Stimulated activated CD4-positive, alpha-beta T cell treated with anti-CD3 and anti-CD28 coated beads, Interleukin-4, amount 100 ng/mL, for 4 hours (primary cell): ENCODE data around the gene CDK5.
"Not testable (repeated sequence)": the region's sequence is repeated elsewhere in the genome, so short reads cannot be mapped to it uniquely, and the experiment has no call there.

Experiments used
- DNase-seq, 2 experiments: peaks; one replicate each; pipeline ENCODE4 v3.0.0-alpha.2; 2020

The CDK5 gene

DNA sequence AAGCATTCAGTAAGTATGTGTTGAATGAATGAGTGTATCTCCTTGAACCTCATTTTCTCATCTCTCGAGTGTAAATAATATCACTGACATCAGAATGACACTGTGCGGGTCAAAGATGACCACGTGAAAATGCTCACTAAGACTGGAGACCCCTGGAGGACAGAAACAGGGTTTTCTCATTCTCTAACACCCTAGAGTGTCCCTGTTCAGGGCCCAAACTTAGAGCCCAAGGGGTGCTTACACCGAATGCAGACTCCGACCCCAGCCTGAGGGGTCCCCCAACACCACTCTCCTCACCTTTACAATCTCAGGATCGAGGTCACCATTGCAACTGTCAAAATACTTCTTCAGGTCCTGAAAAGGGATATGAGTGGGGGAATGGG is 1.4 kb downstream of the CDK5 start:
- no peak for DNase-seq

DNA sequence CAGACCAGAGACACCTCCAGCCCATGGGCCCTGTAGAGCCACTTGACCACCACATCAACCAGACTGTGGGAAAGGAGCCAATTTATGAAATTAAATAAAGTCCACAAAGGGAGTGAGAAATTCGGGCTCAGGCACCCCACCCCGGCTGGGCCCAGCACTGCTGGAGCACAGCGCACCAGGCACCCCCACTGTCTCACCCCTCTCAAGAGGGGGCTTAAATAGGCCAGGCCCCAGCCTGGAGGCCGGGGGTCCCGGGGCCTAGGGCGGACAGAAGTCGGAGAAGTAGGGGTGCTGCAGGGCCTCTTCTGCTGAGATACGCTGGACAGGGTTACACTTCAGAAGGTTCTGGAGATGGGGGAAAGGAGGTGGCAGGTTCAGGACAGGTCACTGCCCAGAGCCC is 3.9 kb downstream of the CDK5 start:
- no peak for DNase-seq

DNA sequence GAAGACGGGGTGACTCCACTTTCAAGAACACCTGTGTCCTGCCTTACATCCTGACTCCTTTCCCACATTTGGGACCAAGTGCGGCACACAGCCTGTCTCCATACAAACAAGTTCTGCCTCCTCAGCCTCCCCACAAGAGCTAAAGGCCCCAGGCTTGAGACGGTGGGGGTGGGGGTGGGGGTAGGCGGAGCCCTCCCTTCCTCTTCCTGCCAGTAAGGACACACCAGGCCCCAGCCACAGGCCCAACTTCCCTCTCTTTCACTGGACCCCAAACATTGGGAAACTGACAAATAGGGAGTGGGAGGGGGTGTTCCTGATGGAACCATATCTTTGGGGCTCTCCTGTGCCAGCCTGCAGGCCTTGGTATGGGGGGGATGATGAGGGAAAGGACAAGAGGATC is 4.6 kb downstream of the CDK5 start:
- no peak for DNase-seq

DNA sequence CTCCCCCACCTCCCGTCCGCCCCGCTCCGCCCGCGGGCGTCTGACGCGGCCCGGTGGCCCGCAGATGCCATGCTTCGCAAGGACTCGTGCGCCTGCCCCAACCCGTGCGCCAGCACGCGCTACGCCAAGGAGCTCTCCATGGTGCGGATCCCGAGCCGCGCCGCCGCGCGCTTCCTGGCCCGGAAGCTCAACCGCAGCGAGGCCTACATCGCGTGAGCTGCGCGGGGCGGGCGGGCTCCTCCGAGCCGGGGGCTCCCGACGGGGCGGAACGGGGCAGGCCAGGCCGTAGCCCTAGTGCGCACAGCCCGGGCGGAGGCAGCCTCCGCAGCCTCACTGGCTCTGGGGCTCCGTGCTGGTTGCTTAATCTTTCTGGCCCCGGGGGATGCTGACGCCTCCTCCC is 6.6 kb downstream of the CDK5 start:
- peak; percentile 38 to 52 for DNase-seq

DNA sequence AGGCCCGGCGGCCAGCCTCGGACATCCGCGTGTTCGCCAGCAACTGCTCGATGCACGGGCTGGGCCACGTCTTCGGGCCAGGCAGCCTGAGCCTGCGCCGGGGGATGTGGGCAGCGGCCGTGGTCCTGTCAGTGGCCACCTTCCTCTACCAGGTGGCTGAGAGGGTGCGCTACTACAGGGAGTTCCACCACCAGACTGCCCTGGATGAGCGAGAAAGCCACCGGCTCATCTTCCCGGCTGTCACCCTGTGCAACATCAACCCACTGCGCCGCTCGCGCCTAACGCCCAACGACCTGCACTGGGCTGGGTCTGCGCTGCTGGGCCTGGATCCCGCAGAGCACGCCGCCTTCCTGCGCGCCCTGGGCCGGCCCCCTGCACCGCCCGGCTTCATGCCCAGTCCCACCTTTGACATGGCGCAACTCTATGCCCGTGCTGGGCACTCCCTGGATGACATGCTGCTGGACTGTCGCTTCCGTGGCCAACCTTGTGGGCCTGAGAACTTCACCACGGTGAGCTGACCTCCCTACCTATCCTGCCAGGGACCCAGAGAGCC is 8.7 kb downstream of the CDK5 start:
- no peak for DNase-seq

DNA sequence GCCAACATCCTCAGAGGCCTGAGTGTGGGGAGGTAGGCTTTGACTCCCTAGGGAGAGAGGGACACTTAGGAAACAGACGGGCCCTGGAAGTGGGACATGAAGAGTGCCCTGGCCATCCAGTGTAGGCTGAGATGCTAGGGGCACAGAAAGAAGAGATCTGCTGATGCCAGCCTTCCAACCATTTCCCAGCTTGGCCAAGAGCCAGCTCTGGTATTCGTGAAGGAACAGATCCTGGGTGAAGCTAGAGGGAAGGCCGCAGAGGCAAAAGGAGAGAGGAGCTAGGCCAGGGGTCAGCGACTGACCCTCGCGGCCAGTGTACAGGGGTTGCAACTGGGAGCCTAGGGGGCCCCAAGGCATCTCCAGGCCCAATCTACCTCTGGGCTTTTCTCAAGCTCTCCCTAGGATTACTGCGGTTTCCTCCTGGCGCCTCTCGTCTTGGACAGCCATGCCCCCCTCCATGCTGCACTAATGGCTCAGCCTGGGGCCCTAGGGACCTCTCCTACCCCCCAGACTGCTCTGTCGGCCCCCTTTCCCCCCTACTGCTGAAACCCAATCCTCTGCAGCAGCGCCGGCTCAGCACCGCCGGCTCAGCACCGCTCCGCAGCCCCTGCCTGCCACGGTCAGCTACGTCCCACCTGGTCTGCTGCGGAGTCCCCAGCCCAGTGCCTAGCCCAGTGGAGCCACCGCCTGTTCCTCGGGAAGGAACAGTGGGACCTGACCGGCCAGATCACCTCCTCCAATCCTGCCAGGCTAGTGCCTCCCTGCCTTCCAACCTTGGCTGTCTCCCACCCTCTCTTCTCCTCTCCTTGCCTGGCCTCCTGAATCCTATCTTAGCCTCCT is 9.5 kb downstream of the CDK5 start, which contains the start of gene ASIC3:
Gene ASIC3, plus strand, starts transcription at position 556 of the 840 bp plus-strand sequence. CDS start 355 bp downstream, outside the sequence.
- no peak for DNase-seq

DNA sequence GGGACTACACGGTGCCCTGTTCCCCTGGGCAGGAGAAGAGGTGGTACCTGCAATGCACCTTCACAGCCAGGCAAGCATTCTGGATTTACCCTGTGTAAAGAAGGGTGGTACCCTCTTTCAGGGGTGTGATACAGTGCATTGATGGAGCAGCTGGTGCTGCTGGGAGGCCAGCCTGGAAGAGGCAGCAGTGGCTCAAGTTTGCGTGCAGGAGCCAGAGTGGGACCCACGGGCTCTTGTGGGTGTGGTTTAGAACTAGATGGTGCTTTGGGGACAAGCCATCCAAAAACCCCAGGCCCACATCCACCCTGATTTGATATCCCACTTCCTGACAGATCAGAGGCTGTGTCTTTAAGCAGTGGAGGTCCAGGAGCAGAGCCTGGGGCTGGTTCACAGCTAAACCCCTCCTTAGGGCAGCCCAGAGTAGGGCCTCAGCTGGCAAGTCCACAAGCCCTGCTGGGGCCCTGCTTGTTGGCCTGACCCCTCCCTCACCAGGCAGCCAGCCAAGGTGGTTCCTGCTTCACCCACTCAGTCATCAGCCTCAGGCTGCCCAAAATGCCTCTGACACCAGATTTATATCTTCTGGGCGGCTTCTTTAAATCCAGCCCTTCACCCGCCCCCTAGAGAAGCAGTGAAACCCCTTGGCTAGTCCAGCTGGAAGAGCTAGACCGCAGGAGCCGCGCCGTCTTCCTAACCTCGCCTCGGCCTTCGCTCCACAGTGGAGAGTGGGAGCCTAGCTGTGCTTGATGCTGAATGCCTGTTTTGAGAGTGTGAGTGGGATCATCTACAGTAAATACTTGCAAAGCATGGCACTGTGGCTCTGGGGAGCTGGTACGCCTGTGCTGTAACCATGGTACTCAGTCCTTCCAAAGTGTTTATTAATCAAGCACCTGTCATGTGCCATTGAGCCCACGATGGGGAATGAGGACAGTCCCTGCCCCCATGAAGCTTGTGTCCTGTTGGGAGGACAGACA is 10.8 kb downstream of the CDK5 start:
- DNase-seq = no peak

DNA sequence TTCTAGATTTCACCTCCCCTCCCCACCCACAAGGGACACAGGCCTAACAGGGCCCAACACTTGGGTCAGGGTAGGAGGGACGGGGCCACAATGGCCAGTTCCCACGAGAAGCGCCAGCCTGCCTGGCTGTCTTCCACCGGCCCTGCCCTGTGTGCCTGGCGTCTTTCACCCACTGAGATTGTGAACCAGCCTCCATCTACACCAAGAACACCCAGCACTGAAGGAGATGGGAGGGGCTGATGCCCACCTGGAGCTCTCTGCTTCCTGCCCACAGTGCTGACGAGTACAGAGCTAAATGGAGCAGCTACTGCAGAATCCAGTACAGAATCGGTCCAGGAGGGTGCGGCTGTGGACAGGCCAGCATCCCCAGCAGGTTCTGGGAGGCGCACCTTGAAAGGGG is 11.7 kb downstream of the CDK5 start:
- DNase-seq = no peak

DNA sequence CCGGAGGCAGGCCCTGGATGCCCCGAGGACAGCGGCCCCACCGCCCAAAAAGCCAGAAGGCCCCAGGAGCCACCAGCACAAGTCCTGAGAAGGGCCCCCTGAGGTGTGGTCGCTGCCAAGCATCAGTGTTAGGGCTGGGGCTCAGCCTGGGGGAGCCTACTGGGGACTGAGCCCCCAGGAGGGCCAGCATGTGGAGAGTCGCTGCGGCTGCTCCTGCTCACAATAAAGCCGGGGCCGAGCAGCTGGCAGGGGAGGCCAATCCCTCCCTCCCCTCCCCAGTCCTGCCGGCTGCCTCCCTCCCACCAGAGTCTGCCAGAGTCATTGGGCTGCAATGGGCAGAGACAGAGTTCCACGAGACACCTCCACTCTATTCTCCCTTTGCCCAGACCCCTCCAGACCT is 12.4 kb downstream of the CDK5 start:
- DNase-seq = no peak

DNA sequence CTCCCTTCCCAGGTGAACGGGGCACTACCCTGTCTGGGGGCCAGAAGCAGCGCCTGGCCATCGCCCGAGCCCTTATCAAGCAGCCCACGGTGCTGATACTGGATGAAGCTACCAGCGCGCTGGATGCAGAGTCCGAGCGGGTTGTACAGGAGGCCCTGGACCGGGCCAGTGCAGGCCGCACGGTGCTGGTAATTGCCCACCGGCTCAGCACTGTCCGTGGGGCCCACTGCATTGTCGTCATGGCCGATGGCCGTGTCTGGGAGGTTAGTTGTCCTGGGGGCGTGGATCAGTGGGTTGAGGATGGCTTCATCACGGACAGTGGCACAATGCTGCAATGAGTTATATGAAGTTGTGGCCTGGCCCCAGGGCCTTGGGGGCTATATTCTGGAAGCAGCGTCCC is 13.7 kb downstream of the CDK5 start:
- DNase-seq = no peak

DNA sequence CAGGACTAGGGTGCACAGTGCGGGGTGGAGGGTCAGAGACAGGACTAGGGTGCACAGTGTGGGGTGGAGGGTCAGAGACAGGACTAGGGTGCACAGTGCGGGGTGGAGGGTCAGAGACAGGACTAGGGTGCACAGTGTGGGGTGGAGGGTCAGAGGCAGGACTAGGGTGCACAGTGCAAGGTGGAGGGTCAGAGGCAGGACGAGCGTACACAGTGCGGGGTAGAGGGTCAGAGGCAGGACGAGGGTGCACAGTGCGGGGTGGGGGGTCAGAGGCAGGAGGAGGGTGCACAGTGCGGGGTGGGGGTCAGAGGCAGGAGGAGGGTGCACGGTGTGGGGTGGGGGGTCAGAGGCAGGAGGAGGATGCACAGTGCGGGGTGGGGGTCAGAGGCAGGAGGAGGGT is 14.2 kb downstream of the CDK5 start:
- DNase-seq = not testable (repeated sequence)

DNA sequence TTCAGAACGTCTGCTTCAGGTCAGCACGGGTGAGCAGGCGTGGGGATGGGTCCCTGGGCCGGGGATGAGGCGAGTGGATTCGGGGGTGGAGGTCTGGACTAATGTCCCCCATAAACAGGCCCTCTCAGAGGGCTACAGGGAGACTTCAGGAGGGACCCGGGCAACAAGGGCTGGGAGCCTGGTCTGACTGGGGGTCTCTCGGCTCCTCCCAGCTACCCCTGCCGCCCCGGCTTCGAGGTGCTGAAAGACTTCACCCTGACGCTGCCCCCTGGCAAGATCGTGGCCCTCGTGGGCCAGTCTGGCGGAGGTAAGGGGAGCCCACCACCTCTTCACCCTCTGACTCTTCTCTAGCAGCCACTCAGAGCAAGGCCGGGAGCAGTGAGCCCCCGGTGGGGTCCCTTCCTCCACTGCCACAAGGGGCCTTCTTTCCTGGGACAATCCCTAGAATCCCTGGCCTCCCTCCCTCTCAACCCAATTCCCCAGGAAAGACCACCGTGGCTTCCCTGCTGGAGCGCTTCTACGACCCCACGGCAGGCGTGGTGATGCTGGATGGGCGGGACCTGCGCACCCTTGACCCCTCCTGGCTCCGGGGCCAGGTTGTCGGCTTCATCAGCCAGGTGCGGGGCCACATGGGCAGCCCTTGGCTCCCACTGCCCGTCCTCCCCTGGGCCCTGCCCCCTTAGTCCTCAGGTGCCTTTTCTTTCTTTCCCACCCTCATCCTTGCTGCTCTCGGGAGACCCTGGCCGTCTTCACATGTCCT is 16.9 kb downstream of the CDK5 start:
- DNase-seq = no peak

DNA sequence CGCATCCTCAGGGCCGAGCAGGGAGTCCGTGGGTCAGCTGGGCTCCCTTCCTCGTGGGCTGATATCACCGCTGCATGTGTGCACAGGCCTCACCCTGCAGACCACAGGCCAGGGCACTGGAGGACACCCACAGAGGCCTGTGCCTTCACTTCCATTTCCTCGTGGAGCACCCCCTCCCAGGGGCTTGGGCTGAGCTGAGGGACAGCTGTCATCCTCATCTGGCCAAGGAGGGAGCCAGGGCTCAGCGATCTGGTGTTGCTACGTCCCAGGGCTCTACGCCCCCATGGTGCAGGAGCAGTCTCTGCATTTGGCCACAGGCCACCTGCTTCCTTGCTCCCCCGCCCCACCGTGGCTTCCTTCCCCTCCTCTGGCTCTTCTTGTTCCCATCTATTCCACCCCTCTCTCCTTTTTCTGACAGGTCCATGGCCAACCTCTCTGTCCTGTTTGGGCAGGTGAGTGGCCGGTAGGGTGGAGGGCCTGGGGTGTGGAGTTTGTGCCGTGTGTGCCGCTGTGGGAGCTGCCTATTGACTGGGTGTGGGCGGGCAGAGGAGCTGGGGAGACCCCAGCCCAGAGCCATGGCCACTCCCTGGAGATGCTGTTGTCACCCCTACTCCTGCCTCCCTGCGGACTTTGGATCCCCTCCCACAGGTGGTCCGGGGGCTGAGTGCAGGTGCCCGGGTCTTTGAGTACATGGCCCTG is 17.7 kb downstream of the CDK5 start:
- DNase-seq = no peak

DNA sequence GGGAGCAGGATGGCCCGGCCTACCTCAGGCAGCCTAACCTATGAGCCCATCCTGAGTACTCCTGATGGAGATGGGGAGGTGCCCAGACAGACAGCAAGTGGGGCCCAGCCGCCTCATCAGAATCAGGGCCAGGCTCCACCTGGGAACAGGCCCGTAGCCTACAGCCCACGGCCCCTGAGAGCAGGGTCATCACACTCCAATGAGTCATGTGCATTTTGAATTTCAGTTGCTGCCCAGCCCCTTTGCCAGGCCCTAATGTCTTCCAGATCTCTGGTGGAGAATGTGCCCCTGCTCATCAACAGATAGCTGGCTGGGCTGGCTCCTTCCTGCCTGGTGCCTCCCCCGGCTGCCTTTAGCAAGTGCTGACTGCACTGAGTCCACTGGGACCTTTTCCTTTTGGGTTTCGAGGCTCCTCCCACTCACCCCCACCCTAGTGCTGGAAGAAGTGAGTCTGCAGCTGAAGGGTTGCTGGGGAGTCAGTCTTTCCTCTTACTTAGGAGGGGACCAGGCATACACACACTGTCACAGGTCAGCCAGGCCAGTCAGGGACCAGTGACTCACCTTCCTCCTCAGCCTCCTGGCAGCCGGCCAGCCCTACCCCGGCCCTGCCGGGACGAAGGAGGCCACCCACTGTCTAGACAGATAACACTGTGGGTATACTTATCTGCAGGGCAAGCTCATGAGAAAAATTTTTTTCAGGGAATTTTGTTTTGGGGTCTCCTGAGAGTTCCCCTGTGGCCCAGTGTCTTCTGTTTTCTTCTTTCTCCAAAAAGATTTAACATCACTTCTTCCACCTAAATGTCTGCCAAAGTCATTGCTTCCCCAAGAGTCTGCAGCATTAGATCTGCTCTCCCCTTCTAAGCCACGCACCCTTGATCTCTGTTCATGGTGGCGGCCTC is 18.5 kb downstream of the CDK5 start:
- DNase-seq = peak; percentile 66 to 84

DNA sequence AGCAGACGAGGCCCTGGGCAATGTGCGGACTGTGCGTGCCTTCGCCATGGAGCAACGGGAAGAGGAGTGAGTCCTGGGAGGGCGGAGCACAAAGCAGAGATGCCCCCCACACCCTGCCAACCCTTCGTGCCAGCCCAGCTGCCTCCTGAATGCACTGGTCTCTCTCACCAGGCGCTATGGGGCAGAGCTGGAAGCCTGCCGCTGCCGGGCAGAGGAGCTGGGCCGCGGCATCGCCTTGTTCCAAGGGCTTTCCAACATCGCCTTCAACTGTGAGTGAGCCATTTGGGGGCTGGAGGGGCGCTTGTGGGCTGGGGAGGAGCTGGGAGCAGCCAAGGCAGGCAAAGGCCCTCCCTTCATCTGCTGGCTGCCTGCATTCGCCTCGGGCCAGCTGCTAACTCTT is 21.8 kb downstream of the CDK5 start:
- DNase-seq = no peak

DNA sequence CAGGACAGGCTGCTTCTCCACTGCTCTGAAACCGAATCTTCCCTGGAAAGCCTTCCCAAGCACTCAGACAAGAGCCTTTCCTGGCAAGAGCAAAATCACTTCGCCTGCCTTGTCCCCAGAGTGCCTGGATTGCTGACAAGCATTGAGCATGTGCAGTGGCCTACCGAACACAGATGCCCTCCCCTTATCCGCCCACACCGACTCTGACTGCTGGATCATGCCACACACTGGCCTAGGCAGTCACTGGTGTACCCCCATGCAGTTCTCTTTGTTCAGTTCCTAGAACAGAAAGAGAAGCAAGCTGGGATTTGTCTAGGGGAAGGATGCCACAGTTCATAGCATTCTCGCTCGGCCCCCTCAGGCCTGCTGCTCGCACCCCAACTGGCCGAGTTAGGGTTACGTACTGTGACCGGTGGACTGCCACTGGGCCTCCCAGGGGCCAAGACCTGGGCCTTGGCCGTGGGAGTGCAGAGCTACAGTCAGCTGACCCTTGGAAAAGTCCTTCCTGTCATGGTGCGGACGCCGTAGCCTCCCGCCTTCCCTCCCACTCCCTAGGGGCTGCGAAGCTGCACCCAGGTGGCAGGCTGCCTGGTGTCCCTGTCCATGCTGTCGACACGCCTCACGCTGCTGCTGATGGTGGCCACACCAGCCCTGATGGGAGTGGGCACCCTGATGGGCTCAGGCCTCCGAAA is 22.5 kb downstream of the CDK5 start:
- DNase-seq = no peak

DNA sequence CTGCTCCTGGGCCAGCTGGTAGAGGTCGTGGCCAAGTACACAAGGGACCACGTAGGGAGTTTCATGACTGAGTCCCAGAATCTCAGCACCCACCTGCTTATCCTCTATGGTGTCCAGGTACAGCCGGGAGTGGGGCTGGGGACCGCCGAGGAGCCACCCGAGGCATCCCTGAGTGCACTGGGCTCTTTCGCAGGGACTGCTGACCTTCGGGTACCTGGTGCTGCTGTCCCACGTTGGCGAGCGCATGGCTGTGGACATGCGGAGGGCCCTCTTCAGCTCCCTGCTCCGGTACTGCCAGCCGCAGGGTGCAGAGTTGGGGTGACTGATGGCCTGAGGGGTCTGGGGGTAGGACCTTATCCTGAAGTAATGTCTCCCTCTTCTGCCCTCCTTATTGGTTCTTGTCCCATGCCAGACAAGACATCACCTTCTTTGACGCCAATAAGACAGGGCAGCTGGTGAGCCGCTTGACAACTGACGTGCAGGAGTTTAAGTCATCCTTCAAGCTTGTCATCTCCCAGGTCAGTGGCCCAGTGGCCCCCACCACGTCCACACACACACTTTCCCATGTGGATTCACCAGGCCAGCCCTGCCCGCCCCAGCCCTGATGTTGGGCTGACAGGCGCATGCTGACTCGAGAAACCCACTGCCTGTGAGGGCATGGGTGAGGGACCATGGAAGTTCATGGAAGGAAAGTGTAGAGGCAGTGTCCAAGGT is 23.2 kb downstream of the CDK5 start:
- no peak for DNase-seq

DNA sequence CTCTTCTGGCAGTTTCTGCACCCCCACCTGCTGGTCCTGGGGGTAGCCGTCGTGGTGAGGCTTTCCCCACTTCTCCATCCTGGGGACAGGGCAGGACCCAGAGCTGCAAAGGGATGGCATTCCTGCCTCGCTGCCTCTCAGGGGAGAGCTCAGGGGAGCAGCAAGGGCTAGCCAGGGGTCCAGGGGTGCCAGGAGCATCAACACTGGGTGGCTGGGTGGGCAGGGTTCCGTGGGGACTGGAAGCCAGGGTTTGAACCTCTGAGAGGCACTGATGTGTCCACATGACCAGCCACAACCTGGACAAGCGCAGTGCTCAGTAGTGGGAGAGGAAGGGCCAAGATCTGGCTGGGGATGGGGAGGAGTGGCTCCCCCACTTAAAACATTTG is 23.8 kb downstream of the CDK5 start:
- no peak for DNase-seq
